ENCODE results near the gene LMNA. TPM values are rescaled to one million over a fixed set of nuclear protein-coding genes. Genes with fewer than 3 reads are reported as not detected.

The LMNA gene
- total and polyA plus RNA-seq, 10 of the 15 experiments (the other 5 are each of a cell fraction or from before 2014, with no cell fraction given) = 0.42 to 334 (median 81.1) TPM

- DNase-seq (ENCODE audit: low read depth, low spot score) = peak; percentile 62
- FAIRE-seq = peak; percentile 65
- H3K9me3 ChIP-seq (replicated peaks; ENCODE audit: control insufficient read depth, insufficient read depth, low read length) = no peaks in the 10 kb centered on the region
- 2% methylated on average over 6 of the region's 6 CpGs for WGBS (ENCODE audit: insufficient coverage, insufficient replicate concordance, low lambda C conversion rate, missing lambda C conversion rate)
- in situ Hi-C loops (cut with MboI) (loop anchor here (5.0 kb wide), 1 partner anchor 74 kb away; no protein-coding TSS in a partner anchor), intact Hi-C loops (cut with micrococcal nuclease; ENCODE audit: unreplicated experiment) (loop anchor here (5.0 kb wide), 1 partner anchor 169 kb away; no protein-coding TSS in a partner anchor)
- H3K36me3 ChIP-seq (ENCODE audit: control insufficient read depth in 2 of 2, insufficient read depth in 2 of 2, low read length in 1 of 2) = no peaks in the 10 kb centered on the region
- peaks cover 66% of the 10 kb centered on the region for H3K4me1 ChIP-seq (ENCODE audit: control insufficient read depth, insufficient read depth, low read length)
- ChIA-PET RAD21 (ENCODE audit: unreplicated experiment) (interaction anchor here (0.8 to 17.9 kb wide), 15 partner anchors 8 to 343 kb away, joined by 3 to 361 read pairs (median 5); partner anchors contain the start of gene PMF1), SMC1A (ENCODE audit: uncharacterized antibody, unreplicated experiment) (interaction anchor here (0.6 to 22.3 kb wide), 18 partner anchors 8 to 210 kb away, joined by 3 to 411 read pairs (median 8); partner anchors contain the start of genes PMF1, SLC25A44 and SMG5), POLR2A (interaction anchor here (0.6 to 11.7 kb wide), 9 partner anchors 12 to 189 kb away, joined by 3 to 158 read pairs (median 7); partner anchors contain the start of genes PMF1 and SLC25A44), CTCF (interaction anchor here (0.6 to 16.8 kb wide), 13 partner anchors 9 to 298 kb away, joined by 3 to 502 read pairs (median 13); partner anchors contain the start of genes SLC25A44 and SMG5)
- peaks cover 1% of the 10 kb centered on the region for H3K79me2 ChIP-seq (ENCODE audit: control insufficient read depth, insufficient read depth, low read length)
- H3K4me2 ChIP-seq (ENCODE audit: control insufficient read depth, insufficient read depth) = peak overlapping the region; percentile 95
- H4K20me1 ChIP-seq (ENCODE audit: control insufficient read depth, insufficient read depth) = no peaks in the 10 kb centered on the region
- H3K27me3 ChIP-seq (replicated peaks in 1 of 2; ENCODE audit: control insufficient read depth in 2 of 2, insufficient read depth in 2 of 2, low read length in 1 of 2) = no peaks in the 10 kb centered on the region
- no peak overlapping the region; the same call in 1 of the 2 replicates for H3K4me3 ChIP-seq
- ATAC-seq = peak; percentile 15
- peak overlapping the region; percentile 42 for H3K9ac ChIP-seq (ENCODE audit: control insufficient read depth, insufficient read depth, low read length)
- H2AFZ ChIP-seq (ENCODE audit: control insufficient read depth, low read depth, low read length) = peak overlapping the region; percentile 61
- peak overlapping the region; percentile 80 for H3K27ac ChIP-seq (ENCODE audit: control insufficient read depth, insufficient read depth)
- BruUV-seq (replicated peaks) = no TSS peak
- TF ChIP-seq YY1 (IDR thresholded peaks at IDR 0.05; ENCODE audit: low read depth, low read length) (peak; percentile 65; the same call in 1 of the 2 replicates), STAT1 (conservative IDR thresholded peaks at IDR 0.05) (no peak), MTA3 (IDR thresholded peaks at IDR 0.05; ENCODE audit: borderline replicate concordance, low read length) (no peak), MYB (IDR thresholded peaks at IDR 0.05; ENCODE audit: borderline replicate concordance, low read depth, low read length) (no peak), RUNX3 (IDR thresholded peaks at IDR 0.05; ENCODE audit: low read length) (no peak), BACH1 (IDR thresholded peaks at IDR 0.05; ENCODE audit: borderline replicate concordance) (no peak), MXI1 (IDR thresholded peaks at IDR 0.05; ENCODE audit: low read depth, low read length) (no peak), SRF (IDR thresholded peaks at IDR 0.05; ENCODE audit: low read depth in 2 of 2, low read length in 2 of 2) (no peak), SP1 (IDR thresholded peaks at IDR 0.05; ENCODE audit: low read depth, low read length) (no peak), SPI1 (IDR thresholded peaks at IDR 0.05; ENCODE audit: borderline replicate concordance, insufficient read depth, low read depth, low read length) (peak; percentile 31; the same call in 1 of the 2 replicates), ASH2L (IDR thresholded peaks at IDR 0.05; ENCODE audit: borderline replicate concordance, low read depth) (no peak), TAF1 (IDR thresholded peaks at IDR 0.05; ENCODE audit: borderline replicate concordance, low read depth, low read length) (no peak; the same call in 1 of the 2 replicates), ZNF24 (IDR thresholded peaks at IDR 0.05) (no peak), KDM1A (IDR thresholded peaks at IDR 0.05; ENCODE audit: borderline replicate concordance) (no peak), RAD51 (IDR thresholded peaks at IDR 0.05) (no peak), CREB1 (IDR thresholded peaks at IDR 0.05; ENCODE audit: low read depth) (no peak), EP300 (IDR thresholded peaks at IDR 0.05; ENCODE audit: borderline replicate concordance in 1 of 2, control insufficient read depth in 1 of 2, low read depth in 2 of 2, low read length in 2 of 2) (no peak), NFXL1 (IDR thresholded peaks at IDR 0.05; ENCODE audit: borderline replicate concordance) (no peak), KAT2A (conservative IDR thresholded peaks at IDR 0.05; ENCODE audit: control insufficient read depth, low read depth, low read length) (no peak), PAX5 (IDR thresholded peaks at IDR 0.05; ENCODE audit: borderline replicate concordance, low read depth, low read length) (peak; percentile 26; the same call in 1 of the 2 replicates), CBX5 (IDR thresholded peaks at IDR 0.05; ENCODE audit: low read depth) (no peak), CHD4 (IDR thresholded peaks at IDR 0.05) (no peak), IKZF1 (conservative IDR thresholded peaks at IDR 0.05) (no peak; the same call in none of the 2 replicates), SMARCA5 (IDR thresholded peaks at IDR 0.05) (no peak), STAT3 (IDR thresholded peaks at IDR 0.05; ENCODE audit: low read depth, low read length) (no peak), IRF4 (IDR thresholded peaks at IDR 0.05; ENCODE audit: low read depth, low read length) (no peak), EED (IDR thresholded peaks at IDR 0.05; ENCODE audit: low read depth) (peak; percentile 56; the same call in 1 of the 2 replicates), NR2C1 (IDR thresholded peaks at IDR 0.05) (no peak), ZNF274 (IDR thresholded peaks at IDR 0.05; ENCODE audit: insufficient read depth, insufficient read length) (no peak), POLR2AphosphoS2 (IDR thresholded peaks at IDR 0.05; ENCODE audit: low read depth, low read length) (no peak)
Observed at GRCh38 chr1:156148216-156148615, 33.7 kb downstream of the LMNA start.

Measured in GM12878 (cell line).